Measurements from ENCODE around the gene GRID1.
A peak's percentile ranks its signal among the peaks of the same experiment; 100 is the strongest.

Gene GRID1

DNA sequence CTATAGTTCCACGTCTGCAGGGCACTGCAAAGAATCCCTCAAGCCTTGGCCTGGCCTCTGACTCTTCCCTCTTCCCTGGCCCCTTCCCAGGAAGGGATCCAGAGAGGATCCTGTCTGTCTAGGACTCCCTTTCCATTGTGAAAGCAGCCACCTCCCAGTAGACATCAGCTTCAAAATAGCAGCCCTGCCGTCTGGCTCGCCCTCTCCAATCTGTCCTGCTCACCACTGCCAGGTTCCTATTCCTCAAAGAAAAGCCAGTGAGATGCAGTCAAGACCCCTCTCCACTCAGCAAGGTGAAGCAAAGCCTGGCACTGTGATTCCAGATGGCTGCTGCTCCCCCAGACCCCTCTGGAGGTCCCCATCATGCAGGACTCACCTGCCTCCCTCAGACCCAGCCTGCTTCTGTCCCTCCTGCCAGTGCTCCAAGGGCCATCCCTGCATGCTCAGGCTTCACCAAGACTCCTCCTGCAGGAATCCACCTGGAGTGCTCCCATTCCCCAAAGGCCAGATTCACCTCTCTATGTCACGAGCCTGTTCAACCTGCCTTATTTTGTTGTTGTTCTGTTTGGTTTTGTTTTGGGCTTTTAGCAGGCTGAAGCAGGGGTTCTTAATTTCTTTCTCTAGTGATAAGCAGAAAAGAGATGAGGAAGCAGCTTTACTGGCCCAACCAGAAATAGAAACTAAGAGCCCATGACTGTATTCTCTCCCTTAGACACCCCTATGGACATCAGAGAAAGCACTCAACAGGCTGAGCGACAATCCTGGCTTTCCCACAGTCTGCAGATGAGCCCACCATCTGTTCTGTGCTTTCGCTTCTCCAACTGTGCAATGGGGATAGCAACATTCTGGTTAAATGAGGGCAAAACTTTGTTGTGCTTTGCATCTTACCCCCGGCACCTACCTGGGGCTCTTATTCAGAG, 305.1 kb downstream of the GRID1 start:
- no peak overlapping the region for H3K27ac Mint-ChIP-seq
- no peak for DNase-seq
- H3K4me1 Mint-ChIP-seq, result no peaks in the 10 kb centered on the region
- no peaks in the 10 kb centered on the region for H3K9me3 Mint-ChIP-seq
- no peak for ATAC-seq
- no peak overlapping the region for H3K4me3 Mint-ChIP-seq
- H3K27me3 Mint-ChIP-seq, result peaks cover 69% of the 10 kb centered on the region

GRCh38 chr10:86060386-86061277, 306.0 kb downstream of the GRID1 start:
- ATAC-seq (no peak), DNase-seq (no peak)
- no peak overlapping the region for H3K4me3 Mint-ChIP-seq
- H3K27me3 Mint-ChIP-seq, result peaks cover 68% of the 10 kb centered on the region
- H3K4me1 Mint-ChIP-seq, result no peaks in the 10 kb centered on the region
- H3K27ac Mint-ChIP-seq, result no peak overlapping the region
- no peaks in the 10 kb centered on the region for H3K9me3 Mint-ChIP-seq

DNA sequence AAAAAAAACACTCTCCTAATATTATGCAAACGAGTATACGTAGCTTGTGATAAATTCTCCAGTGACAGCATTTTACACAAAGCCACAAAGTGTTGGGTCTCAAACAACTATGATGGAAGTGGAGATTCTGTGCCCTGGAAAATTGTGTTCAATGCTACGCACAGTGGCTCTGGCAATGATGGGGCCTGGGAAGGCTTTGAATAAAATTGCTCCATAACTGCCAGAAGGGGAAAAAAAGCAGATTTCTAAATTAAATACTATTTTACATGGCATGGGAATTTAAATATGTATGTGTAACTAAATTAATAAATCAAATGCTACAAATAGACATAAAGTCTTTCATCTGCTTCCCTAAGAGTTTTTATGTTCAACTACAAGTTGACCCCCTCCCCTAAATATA, 306.7 kb downstream of the GRID1 start:
- Mint-ChIP-seq H3K4me3 (no peak overlapping the region), H3K27ac (no peak overlapping the region), H3K9me3 (no peaks in the 10 kb centered on the region), H3K4me1 (no peaks in the 10 kb centered on the region), H3K27me3 (peaks cover 68% of the 10 kb centered on the region)
- ATAC-seq, result no peak
- no peak for DNase-seq

DNA sequence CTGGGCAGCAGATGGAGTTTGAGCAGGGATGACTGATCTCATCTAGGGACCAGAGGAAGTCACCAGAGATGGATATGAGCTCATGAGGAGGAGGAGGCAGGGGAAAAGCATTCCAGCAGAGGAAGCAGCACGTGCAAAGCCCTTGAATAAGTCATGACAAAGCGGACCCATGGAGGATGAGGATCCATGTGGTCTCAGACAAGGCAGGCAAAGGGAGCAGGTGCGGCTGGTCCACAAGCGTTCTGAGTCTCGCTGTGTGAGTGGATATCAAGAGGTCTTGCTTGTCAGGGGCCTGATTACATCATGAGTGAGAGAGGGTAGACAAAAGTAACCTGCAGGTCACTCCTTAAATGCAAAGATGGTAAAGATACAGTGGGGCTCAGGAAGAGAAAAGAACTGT, 307.6 kb downstream of the GRID1 start:
- DNase-seq, result no peak
- no peaks in the 10 kb centered on the region for H3K4me1 Mint-ChIP-seq
- no peak overlapping the region for H3K4me3 Mint-ChIP-seq
- no peak for ATAC-seq
- H3K9me3 Mint-ChIP-seq, result no peaks in the 10 kb centered on the region
- H3K27me3 Mint-ChIP-seq, result peaks cover 64% of the 10 kb centered on the region
- H3K27ac Mint-ChIP-seq, result no peak overlapping the region

DNA sequence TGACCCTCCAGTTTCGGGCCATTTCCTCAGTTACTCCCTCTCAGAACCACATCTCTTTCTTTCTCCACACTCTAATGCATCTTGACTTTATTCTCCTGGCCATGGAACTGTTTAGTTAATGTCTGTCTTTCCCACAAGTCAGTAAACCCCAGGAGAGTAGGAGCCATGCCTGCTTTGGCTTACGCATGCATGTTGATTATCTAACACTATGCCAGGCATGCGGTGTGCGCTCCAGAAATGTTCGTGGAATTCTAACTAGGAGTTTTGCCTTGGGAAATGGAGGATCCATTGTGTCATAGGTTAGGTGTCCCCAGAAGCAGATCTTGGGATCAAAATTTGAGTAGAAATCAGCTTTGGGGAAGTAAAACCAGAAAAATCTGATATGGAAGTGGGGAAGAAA, 308.9 kb downstream of the GRID1 start:
- no peak overlapping the region for H3K27ac Mint-ChIP-seq
- H3K27me3 Mint-ChIP-seq, result peaks cover 68% of the 10 kb centered on the region
- DNase-seq (no peak), ATAC-seq (no peak)
- no peaks in the 10 kb centered on the region for H3K4me1 Mint-ChIP-seq
- H3K9me3 Mint-ChIP-seq, result no peaks in the 10 kb centered on the region
- no peak overlapping the region for H3K4me3 Mint-ChIP-seq

DNA sequence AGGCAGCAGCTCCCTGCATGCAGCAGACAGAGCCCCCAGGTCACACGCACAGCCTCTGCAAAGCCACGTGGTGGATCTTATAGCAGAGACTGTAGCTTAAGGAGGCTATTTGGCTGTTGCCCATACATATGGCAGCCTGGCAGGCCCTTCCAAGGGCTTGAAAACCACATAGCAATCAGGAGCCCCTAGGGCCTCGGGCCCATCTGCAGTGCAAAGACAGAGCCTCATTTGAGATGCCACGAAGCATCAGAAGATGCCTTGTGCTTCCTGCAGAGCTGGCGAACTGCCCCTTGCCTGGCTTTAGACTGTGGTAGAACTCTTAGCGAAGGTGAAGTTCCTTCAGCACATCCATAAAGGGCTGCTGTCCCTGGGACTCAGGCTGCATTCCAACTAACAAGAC, 309.9 kb downstream of the GRID1 start:
- DNase-seq (no peak), ATAC-seq (peak; percentile 5)
- peak overlapping the region in 1 of 2 donors; percentile 77 for H3K27ac Mint-ChIP-seq
- no peak overlapping the region for H3K4me3 Mint-ChIP-seq
- no peaks in the 10 kb centered on the region for H3K9me3 Mint-ChIP-seq
- H3K4me1 Mint-ChIP-seq, result no peaks in the 10 kb centered on the region
- H3K27me3 Mint-ChIP-seq, result peaks cover 57% of the 10 kb centered on the region

- Mint-ChIP-seq H3K9me3 (no peaks in the 10 kb centered on the region), H3K4me1 (no peaks in the 10 kb centered on the region), H3K4me3 (no peak overlapping the region), H3K27ac (no peak overlapping the region), H3K27me3 (peaks cover 50% of the 10 kb centered on the region)
- DNase-seq (no peak), ATAC-seq (no peak)
These were observed 310.7 kb downstream of the GRID1 start for GRCh38 chr10:86055928-86056327.

DNA sequence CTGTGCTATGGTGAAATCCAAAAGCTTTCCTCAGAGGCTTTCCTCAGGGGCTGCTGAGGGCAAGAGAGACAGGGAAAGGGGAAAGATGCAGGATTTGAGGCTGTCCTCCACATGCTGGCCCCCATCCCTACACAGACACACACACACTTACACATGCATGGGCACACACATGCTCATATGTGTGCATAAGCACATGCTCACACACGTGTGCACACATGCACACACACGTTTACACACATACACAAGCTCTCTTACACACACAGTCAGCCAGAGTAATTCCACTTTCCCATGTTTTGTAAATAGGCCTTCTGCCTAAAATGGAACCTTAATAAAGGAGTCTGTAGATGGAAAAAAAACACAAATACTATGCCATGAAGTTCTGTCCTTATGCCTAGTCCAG, 312.9 kb downstream of the GRID1 start:
- Mint-ChIP-seq H3K4me3 (no peak overlapping the region), H3K27ac (no peak overlapping the region), H3K9me3 (no peaks in the 10 kb centered on the region), H3K4me1 (no peaks in the 10 kb centered on the region), H3K27me3 (peaks cover 62% of the 10 kb centered on the region)
- ATAC-seq (no peak), DNase-seq (no peak)

DNA sequence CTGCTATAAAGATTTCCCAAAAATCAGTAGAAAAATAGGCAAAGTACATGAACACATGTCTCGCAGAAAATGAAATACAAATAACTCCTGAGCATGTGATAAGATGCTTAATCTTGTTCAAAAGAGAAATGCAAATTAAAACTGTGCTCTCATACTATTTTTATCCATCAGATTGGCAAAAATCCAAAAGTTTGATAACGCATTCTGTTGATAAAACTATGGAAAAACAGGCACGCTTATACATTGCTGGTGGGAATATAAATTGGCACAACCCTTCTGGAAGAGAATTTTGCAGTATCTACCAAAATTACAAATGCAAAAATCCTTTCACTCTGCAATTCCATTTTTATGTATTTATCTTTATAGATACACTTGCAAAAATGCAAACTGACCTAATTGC, 315.0 kb downstream of the GRID1 start:
- H3K9me3 Mint-ChIP-seq, result no peaks in the 10 kb centered on the region
- ATAC-seq, result no peak

DNA sequence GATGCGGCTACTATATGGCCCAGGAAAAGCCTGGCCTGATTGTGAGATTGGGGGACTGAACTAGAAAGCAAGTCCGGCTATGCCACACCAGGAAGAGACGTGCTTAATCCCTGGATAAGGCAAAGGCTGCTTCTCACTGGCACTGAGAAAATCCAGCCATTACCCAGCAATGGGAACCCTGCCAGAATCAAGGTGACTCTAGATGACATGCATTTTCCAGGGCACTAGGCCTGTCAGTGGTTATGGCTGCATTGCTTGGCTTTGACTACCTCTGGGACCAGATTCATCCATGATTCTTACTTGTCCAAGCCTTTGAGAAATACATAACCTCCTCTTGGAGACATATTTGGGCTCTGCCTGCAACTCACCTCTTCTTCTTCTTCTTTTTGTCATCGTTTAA, 317.2 kb downstream of the GRID1 start:
- peaks cover 26% of the 10 kb centered on the region for H3K4me1 Mint-ChIP-seq
- peaks cover 48% of the 10 kb centered on the region for H3K27me3 Mint-ChIP-seq
- ATAC-seq, result no peak
- no peak for DNase-seq
- no peaks in the 10 kb centered on the region for H3K9me3 Mint-ChIP-seq
- H3K27ac Mint-ChIP-seq, result no peak overlapping the region
- no peak overlapping the region for H3K4me3 Mint-ChIP-seq

More for the DNA sequence above, 315.0 kb downstream of the GRID1 start:
- no peak for DNase-seq
- H3K4me3 Mint-ChIP-seq, result no peak overlapping the region
- peaks cover 20% of the 10 kb centered on the region for H3K4me1 Mint-ChIP-seq
- H3K27me3 Mint-ChIP-seq, result peaks cover 49% of the 10 kb centered on the region
- H3K27ac Mint-ChIP-seq, result no peak overlapping the region

GRCh38 chr10:86048973-86049372, 317.6 kb downstream of the GRID1 start:
- H3K4me1 Mint-ChIP-seq, result peaks cover 26% of the 10 kb centered on the region
- ATAC-seq, result no peak
- no peak overlapping the region for H3K27ac Mint-ChIP-seq
- no peak overlapping the region for H3K4me3 Mint-ChIP-seq
- peaks cover 47% of the 10 kb centered on the region for H3K27me3 Mint-ChIP-seq
- DNase-seq, result no peak
- no peaks in the 10 kb centered on the region for H3K9me3 Mint-ChIP-seq

DNA sequence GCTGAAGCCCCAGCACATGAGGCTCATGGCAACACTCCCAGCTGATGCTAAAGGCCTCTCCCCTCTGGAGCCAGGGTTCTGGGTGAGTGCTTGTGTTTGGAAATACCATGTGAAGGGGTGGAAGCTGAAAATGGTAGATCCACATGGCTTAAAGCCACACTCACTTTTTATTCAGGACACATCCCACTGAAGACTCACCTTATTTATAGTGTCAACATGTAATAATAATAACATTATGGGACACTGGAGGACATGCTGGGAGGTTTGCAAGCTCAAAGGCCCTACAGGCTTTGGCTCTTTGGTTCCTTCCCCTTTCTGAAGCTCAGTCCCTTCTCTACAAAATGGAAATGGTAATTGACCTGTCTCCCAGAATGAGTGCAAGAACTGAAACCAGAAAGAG, 318.0 kb downstream of the GRID1 start:
- H3K27ac Mint-ChIP-seq, result no peak overlapping the region
- H3K4me1 Mint-ChIP-seq, result peaks cover 26% of the 10 kb centered on the region
- no peak for ATAC-seq

DNA sequence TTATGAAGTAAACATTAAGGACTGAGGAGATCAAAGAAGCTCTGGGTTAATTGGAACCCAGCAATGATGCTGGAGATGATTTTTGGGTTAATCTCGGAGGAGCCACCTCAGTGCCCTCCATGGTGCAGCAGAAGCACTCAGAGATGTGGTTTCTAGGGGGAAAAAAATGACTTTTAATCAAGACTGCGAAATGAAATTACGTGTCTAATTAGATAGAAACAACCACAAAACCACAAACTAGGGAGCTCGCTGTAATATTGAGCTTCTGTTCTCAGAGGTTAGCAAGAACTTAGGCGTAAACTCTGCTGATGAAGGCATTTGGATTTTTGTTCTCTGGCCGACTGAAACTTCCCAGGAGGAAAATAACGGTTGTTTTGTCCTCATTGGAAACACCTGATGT, 319.0 kb downstream of the GRID1 start:
- H3K4me1 Mint-ChIP-seq, result peaks cover 26% of the 10 kb centered on the region
- H3K4me3 Mint-ChIP-seq, result peak overlapping the region in 1 of 2 donors; percentile 56
- H3K9me3 Mint-ChIP-seq, result no peaks in the 10 kb centered on the region
- ATAC-seq, result peak; percentile 93
- peaks cover 47% of the 10 kb centered on the region for H3K27me3 Mint-ChIP-seq
- H3K27ac Mint-ChIP-seq, result no peak overlapping the region
- peak; percentile 36 to 43 for DNase-seq

More for the DNA sequence above, 318.0 kb downstream of the GRID1 start:
- H3K9me3 Mint-ChIP-seq, result no peaks in the 10 kb centered on the region
- DNase-seq, result no peak
- no peak overlapping the region for H3K4me3 Mint-ChIP-seq
- H3K27me3 Mint-ChIP-seq, result peaks cover 44% of the 10 kb centered on the region

GRCh38 chr10:86046845-86047460, 319.6 kb downstream of the GRID1 start:
- Mint-ChIP-seq H3K4me1 (peaks cover 26% of the 10 kb centered on the region), H3K9me3 (no peaks in the 10 kb centered on the region), H3K27ac (no peak overlapping the region), H3K4me3 (peak overlapping the region; percentile 28 to 56), H3K27me3 (peaks cover 54% of the 10 kb centered on the region)
- DNase-seq (peak; percentile 16 to 26), ATAC-seq (peak; percentile 67)

DNA sequence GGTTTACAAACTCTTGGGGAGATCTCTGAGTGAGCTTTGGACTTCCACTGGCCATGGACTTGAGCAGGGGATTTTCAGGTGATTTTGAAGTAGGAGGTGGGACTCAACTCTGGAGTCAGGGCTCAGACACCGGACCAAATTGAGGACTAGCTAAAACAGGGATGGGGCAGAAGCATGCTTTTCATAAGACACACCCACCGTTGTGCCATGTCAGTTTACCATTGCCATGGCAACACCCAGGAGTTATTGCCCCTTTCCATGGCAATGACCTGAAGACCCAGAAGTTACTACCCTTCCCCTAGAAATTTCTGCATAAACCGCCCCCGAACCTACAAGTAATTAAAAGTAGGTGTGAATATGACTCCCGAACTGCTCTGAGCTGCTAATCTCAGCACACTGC, 320.7 kb downstream of the GRID1 start:
- peaks cover 64% of the 10 kb centered on the region for H3K27me3 Mint-ChIP-seq
- DNase-seq, result no peak
- no peak for ATAC-seq
- H3K4me3 Mint-ChIP-seq, result no peak overlapping the region
- H3K4me1 Mint-ChIP-seq, result peaks cover 26% of the 10 kb centered on the region
- H3K9me3 Mint-ChIP-seq, result no peaks in the 10 kb centered on the region
- no peak overlapping the region for H3K27ac Mint-ChIP-seq
